MCF 10A (cell line): ENCODE data around the gene DMXL2. TPM values are rescaled to one million over a fixed set of nuclear protein-coding genes. Genes with fewer than 3 reads are reported as not detected.
A peak's percentile ranks its signal among the peaks of the same experiment; 100 is the strongest.

Experiments
- BruUV-seq: library from RNA; stranded (reverse); fragments of 400-500 nt; replicated peaks from 2 replicates; lab custom pipeline; 2021; lab: Mats Ljungman, UMichigan
- CTCF ChIA-PET: fragments of 300-600 bp; sonication (Branson Sonifier 250); formaldehyde crosslinking; extraction: SDS; loops from one replicate; lab custom pipeline; 2021; ENCODE audit warnings: antibody characterized with exemption, inconsistent platforms; lab: Yijun Ruan, JAX
- POLR2A ChIA-PET: fragments of 300-600, 350-650 bp; sonication (Branson Sonifier 250); formaldehyde crosslinking; extraction: SDS; loops from one replicate; lab custom pipeline; 2020; ENCODE audit warnings: antibody characterized with exemption, inconsistent platforms; lab: Yijun Ruan, JAX
- DNase-seq: peaks from one replicate; pipeline ENCODE4 v3.0.0-alpha.2; 2018; ENCODE audit not compliant: unreplicated experiment
- H3K27ac Mint-ChIP-seq: one replicate; pipeline ENCODE4 v1.8.0; 2022; ENCODE audit warnings: mild to moderate bottlenecking, low read depth, mixed read lengths; ENCODE audit not compliant: unreplicated experiment
- H3K27me3 Mint-ChIP-seq: one replicate; pipeline ENCODE4 v1.8.0; 2022; ENCODE audit warnings: mixed read lengths; ENCODE audit not compliant: insufficient read depth, unreplicated experiment
- H3K36me3 Mint-ChIP-seq: one replicate; pipeline ENCODE4 v1.8.0; 2022; ENCODE audit warnings: mild to moderate bottlenecking, moderate library complexity, mixed read lengths; ENCODE audit not compliant: insufficient read depth, unreplicated experiment
- H3K4me1 Mint-ChIP-seq: one replicate; pipeline ENCODE4 v1.8.0; 2022; ENCODE audit warnings: mixed read lengths; ENCODE audit not compliant: insufficient read depth, unreplicated experiment
- H3K4me3 Mint-ChIP-seq: one replicate; pipeline ENCODE4 v1.8.0; 2022; ENCODE audit warnings: mild to moderate bottlenecking, moderate library complexity, mixed read lengths; ENCODE audit not compliant: unreplicated experiment
- H3K9me3 Mint-ChIP-seq: one replicate; pipeline ENCODE4 v1.8.0; 2022; ENCODE audit warnings: mixed read lengths; ENCODE audit not compliant: unreplicated experiment
- CTCF ChIP-seq: fragments of 200-600 bp; IDR thresholded peaks from one replicate; pipeline ENCODE4 v1.8.0; 2022; ENCODE audit warnings: antibody characterized with exemption, mild to moderate bottlenecking; ENCODE audit not compliant: unreplicated experiment
- intact Hi-C: fragments of 100-400 bp; cut with micrococcal nuclease; formaldehyde crosslinking; loops from 2 replicates; pipeline ENCODE4 v1.14.1; 2022
- total RNA-seq: library from RNA; stranded (reverse); gene quantifications from 2 replicates; pipeline ENCODE4 v1.2.3, GENCODE V29; 2022

Gene DMXL2
- total RNA-seq, 1 experiment from 2014 or later, result 13.6 TPM

GRCh38 chr15:51516291-51516690 is 106.3 kb downstream of the DMXL2 start:
- Mint-ChIP-seq H3K4me3 (no peak overlapping the region), H3K27ac (no peak overlapping the region), H3K4me1 (no peaks in the 10 kb centered on the region), H3K36me3 (peaks cover 15% of the 10 kb centered on the region), H3K27me3 (no peaks in the 10 kb centered on the region), H3K9me3 (no peaks in the 10 kb centered on the region)
- no peak for DNase-seq
- no peak for TF ChIP-seq CTCF
- no TSS peak for BruUV-seq
- ChIA-PET POLR2A (no interaction called here), CTCF (interaction anchor here (0.6 to 0.9 kb wide), 3 partner anchors 12 to 20 kb away, joined by 4 read pairs; no protein-coding TSS in a partner anchor)
- intact Hi-C loops, result no loop called here

GRCh38 chr15:51505251-51505650 is 117.3 kb downstream of the DMXL2 start:
- Mint-ChIP-seq H3K4me1 (no peaks in the 10 kb centered on the region), H3K27me3 (no peaks in the 10 kb centered on the region), H3K36me3 (no peaks in the 10 kb centered on the region), H3K9me3 (peaks cover 3% of the 10 kb centered on the region), H3K4me3 (no peak overlapping the region), H3K27ac (no peak overlapping the region)
- POLR2A ChIA-PET, result no interaction called here
- TF ChIP-seq CTCF, result no peak
- intact Hi-C loops, result no loop called here
- CTCF ChIA-PET, result no interaction called here
- BruUV-seq, result no TSS peak
- DNase-seq, result no peak

- ChIA-PET CTCF (interaction anchor here (0.6 to 2.2 kb wide), 4 partner anchors 24 to 340 kb away, joined by 3 to 8 read pairs (median 4); no protein-coding TSS in a partner anchor), POLR2A (no interaction called here)
- no peak overlapping the region for H3K27ac Mint-ChIP-seq
- no TSS peak for BruUV-seq
- no peaks in the 10 kb centered on the region for H3K36me3 Mint-ChIP-seq
- DNase-seq, result no peak
- intact Hi-C loops, result no loop called here
- H3K4me1 Mint-ChIP-seq, result no peaks in the 10 kb centered on the region
- H3K4me3 Mint-ChIP-seq, result no peak overlapping the region
- no peak for TF ChIP-seq CTCF
- no peaks in the 10 kb centered on the region for H3K27me3 Mint-ChIP-seq
- H3K9me3 Mint-ChIP-seq, result no peaks in the 10 kb centered on the region
These were observed 119.6 kb downstream of the DMXL2 start for GRCh38 chr15:51503003-51503402.

GRCh38 chr15:51499379-51499976 is 123.1 kb downstream of the DMXL2 start:
- TSS peak; percentile 22 for BruUV-seq
- Mint-ChIP-seq H3K27ac (no peak overlapping the region), H3K9me3 (no peaks in the 10 kb centered on the region), H3K36me3 (no peaks in the 10 kb centered on the region), H3K4me3 (no peak overlapping the region), H3K4me1 (no peaks in the 10 kb centered on the region), H3K27me3 (no peaks in the 10 kb centered on the region)
- ChIA-PET POLR2A (interaction anchor here (0.6 kb wide), 1 partner anchor 554 kb away, joined by 4 read pairs; no protein-coding TSS in a partner anchor), CTCF (interaction anchor here (0.6 to 2.5 kb wide), 16 partner anchors 9 to 336 kb away, joined by 3 to 12 read pairs (median 4); no protein-coding TSS in a partner anchor)
- peak; percentile 59 for TF ChIP-seq CTCF
- intact Hi-C loops, result loop anchor here (1.0 to 10.0 kb wide), 4 partner anchors 96 to 336 kb away; no protein-coding TSS in a partner anchor
- DNase-seq, result peak; percentile 54
